Hepatocyte (in vitro differentiated cells): Measurements from ENCODE around the gene POU4F3.

Source experiments
- EZH2 ChIP-seq: fragments of 200-600 bp; sonication (generic); IDR thresholded peaks from 2 replicates; pipeline ENCODE4 v1.6.1; 2016; ENCODE audit warnings: antibody characterized with exemption, mild to moderate bottlenecking, borderline replicate concordance
- TF ChIP-seq, protein P1 (sequence below): fragments of 200-600 bp; sonication (generic); IDR thresholded peaks from 2 replicates; pipeline ENCODE4 v1.5.1; 2016; ENCODE audit warnings: antibody characterized with exemption, mild to moderate bottlenecking; ENCODE audit not compliant: poor library complexity

DNA sequence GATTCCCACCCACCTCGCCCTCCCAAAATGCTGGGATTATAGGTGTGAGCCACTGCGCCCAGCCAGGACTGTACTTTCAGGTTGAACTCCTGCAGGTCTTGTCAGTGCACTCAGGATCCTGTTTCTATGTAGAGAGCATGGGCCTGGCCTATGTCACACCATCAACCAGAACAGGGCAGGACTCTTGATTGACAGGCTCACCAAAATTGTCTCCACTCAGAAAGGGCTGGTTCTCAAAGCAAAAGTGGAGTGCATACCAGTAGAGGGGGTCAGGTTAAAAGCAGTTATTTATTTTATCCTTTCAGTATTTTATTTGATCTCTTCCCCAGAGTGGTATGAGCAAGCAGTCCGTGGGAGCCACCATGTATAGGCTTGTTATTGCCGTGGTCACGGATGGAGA is 27.4 kb upstream of the POU4F3 start:
- TF ChIP-seq, protein P1, sequence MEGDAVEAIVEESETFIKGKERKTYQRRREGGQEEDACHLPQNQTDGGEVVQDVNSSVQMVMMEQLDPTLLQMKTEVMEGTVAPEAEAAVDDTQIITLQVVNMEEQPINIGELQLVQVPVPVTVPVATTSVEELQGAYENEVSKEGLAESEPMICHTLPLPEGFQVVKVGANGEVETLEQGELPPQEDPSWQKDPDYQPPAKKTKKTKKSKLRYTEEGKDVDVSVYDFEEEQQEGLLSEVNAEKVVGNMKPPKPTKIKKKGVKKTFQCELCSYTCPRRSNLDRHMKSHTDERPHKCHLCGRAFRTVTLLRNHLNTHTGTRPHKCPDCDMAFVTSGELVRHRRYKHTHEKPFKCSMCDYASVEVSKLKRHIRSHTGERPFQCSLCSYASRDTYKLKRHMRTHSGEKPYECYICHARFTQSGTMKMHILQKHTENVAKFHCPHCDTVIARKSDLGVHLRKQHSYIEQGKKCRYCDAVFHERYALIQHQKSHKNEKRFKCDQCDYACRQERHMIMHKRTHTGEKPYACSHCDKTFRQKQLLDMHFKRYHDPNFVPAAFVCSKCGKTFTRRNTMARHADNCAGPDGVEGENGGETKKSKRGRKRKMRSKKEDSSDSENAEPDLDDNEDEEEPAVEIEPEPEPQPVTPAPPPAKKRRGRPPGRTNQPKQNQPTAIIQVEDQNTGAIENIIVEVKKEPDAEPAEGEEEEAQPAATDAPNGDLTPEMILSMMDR: no peak
- TF ChIP-seq EZH2: no peak
